BJ (cell line): Measurements from ENCODE around the gene GUCY2F. TPM values are rescaled to one million over a fixed set of nuclear protein-coding genes. Genes with fewer than 3 reads are reported as not detected.

ENCODE experiments used
- CTCF ChIA-PET: fragments of 350-600 bp; formaldehyde crosslinking; extraction: SDS; loops from one replicate; lab custom pipeline; 2021; ENCODE audit warnings: antibody characterized with exemption, inconsistent platforms; lab: Yijun Ruan, JAX
- POLR2A ChIA-PET: fragments of 300-600 bp; sonication (Branson Sonifier 250); formaldehyde crosslinking; extraction: SDS; loops from one replicate; lab custom pipeline; 2021; ENCODE audit warnings: antibody characterized with exemption; lab: Charles Lee
- DNase-seq: peaks from one replicate; pipeline ENCODE4 v3.0.0-alpha.2; 2011; ENCODE audit warnings: low read depth
- H3K27me3 ChIP-seq: 2 replicates; pipeline ENCODE4 v1.6.0; 2011; ENCODE audit warnings: low read length; ENCODE audit not compliant: control insufficient read depth, insufficient read depth
- H3K36me3 ChIP-seq: 2 replicates; pipeline ENCODE4 v1.5.1; 2011; ENCODE audit warnings: low read length; ENCODE audit not compliant: control insufficient read depth, insufficient read depth
- H3K4me3 ChIP-seq: 2 replicates; pipeline ENCODE4 v1.5.1; 2011; ENCODE audit warnings: low read depth, mild to moderate bottlenecking, control low read depth, low read length
- CTCF ChIP-seq: IDR thresholded peaks from 2 replicates; pipeline ENCODE4 v1.5.1; 2011; ENCODE audit warnings: low read depth, mild to moderate bottlenecking, control low read depth, inconsistent platforms, low read length, moderate library complexity; ENCODE audit not compliant: insufficient read depth
- polyA plus RNA-seq: library from polyadenylated mRNA; depleted of rRNA; stranded (reverse); fragments of >200 nt; gene quantifications from 2 replicates; pipeline ENCODE4 v1.2.3, GENCODE V29; 2011

The GUCY2F gene
- polyA plus RNA-seq, 1 experiment = not detected

- no peaks in the 10 kb centered on the region for H3K27me3 ChIP-seq
- no peak for TF ChIP-seq CTCF
- ChIA-PET POLR2A (no interaction called here), CTCF (interaction anchor here (1.8 kb wide), 1 partner anchor 11 kb away, joined by 6 read pairs; no protein-coding TSS in a partner anchor)
- H3K36me3 ChIP-seq = no peaks in the 10 kb centered on the region
- H3K4me3 ChIP-seq = no peak overlapping the region
- no peak for DNase-seq
These were observed 108.4 kb downstream of the GUCY2F start for GRCh38 chrX:109373468-109373867.

GRCh38 chrX:109372716-109373115, 109.2 kb downstream of the GUCY2F start:
- POLR2A ChIA-PET = no interaction called here
- H3K27me3 ChIP-seq = no peaks in the 10 kb centered on the region
- no peak for DNase-seq
- no peaks in the 10 kb centered on the region for H3K36me3 ChIP-seq
- no peak for TF ChIP-seq CTCF
- CTCF ChIA-PET = interaction anchor here (1.8 kb wide), 1 partner anchor 12 kb away, joined by 6 read pairs; no protein-coding TSS in a partner anchor
- no peak overlapping the region for H3K4me3 ChIP-seq

GRCh38 chrX:109372291-109372690, 109.6 kb downstream of the GUCY2F start:
- TF ChIP-seq CTCF = no peak
- POLR2A ChIA-PET = no interaction called here
- H3K27me3 ChIP-seq = no peaks in the 10 kb centered on the region
- no peak overlapping the region for H3K4me3 ChIP-seq
- CTCF ChIA-PET = interaction anchor here (1.8 kb wide), 1 partner anchor 13 kb away, joined by 6 read pairs; no protein-coding TSS in a partner anchor
- no peaks in the 10 kb centered on the region for H3K36me3 ChIP-seq
- DNase-seq = no peak

GRCh38 chrX:109362101-109362500, 119.8 kb downstream of the GUCY2F start:
- POLR2A ChIA-PET = no interaction called here
- Histone ChIP-seq H3K27me3 (no peaks in the 10 kb centered on the region), H3K36me3 (no peaks in the 10 kb centered on the region), H3K4me3 (no peak overlapping the region)
- no peak for TF ChIP-seq CTCF
- no peak for DNase-seq
- CTCF ChIA-PET = no interaction called here

GRCh38 chrX:109360301-109360700, 121.6 kb downstream of the GUCY2F start:
- CTCF ChIA-PET = no interaction called here
- no peak for TF ChIP-seq CTCF
- no peaks in the 10 kb centered on the region for H3K36me3 ChIP-seq
- POLR2A ChIA-PET = no interaction called here
- H3K27me3 ChIP-seq = no peaks in the 10 kb centered on the region
- H3K4me3 ChIP-seq = no peak overlapping the region
- no peak for DNase-seq
